ENCODE results near the gene BRD3. TPM values are rescaled to one million over a fixed set of nuclear protein-coding genes. Genes with fewer than 3 reads are reported as not detected.
"Not testable (repeated sequence)": the region's sequence is repeated elsewhere in the genome, so short reads cannot be mapped to it uniquely, and the experiment has no call there.

The BRD3 gene
- polyA plus RNA-seq, 1 donor (not counting 4 experiments of a cell fraction or from before 2014, with no cell fraction given): 3.3 TPM

GRCh38 chr9:134073500-134073899, 5.7 kb upstream of the BRD3 start:
- H3K27ac ChIP-seq (ENCODE audit: control insufficient read depth, insufficient read depth, low read length): no peak overlapping the region
- TF ChIP-seq CTCF (optimal IDR thresholded peaks at IDR 0.05 in 1 of 3, IDR thresholded peaks at IDR 0.05 in 1 of 3, conservative IDR thresholded peaks at IDR 0.05 in 1 of 3; ENCODE audit: extremely low read depth in 1 of 3, insufficient read depth in 2 of 3, low read length in 3 of 3) (no peak), EZH2 (IDR thresholded peaks at IDR 0.05; ENCODE audit: low read length) (no peak)
- peaks cover 2% of the 10 kb centered on the region for H3K9me3 ChIP-seq (ENCODE audit: control insufficient read depth, low read depth, low read length)
- H4K20me1 ChIP-seq (ENCODE audit: control insufficient read depth, extremely low read depth, insufficient read depth, low read length): no peaks in the 10 kb centered on the region
- DNase-seq (ENCODE audit: low read depth, low spot score): no peak
- no peaks in the 10 kb centered on the region for H3K79me2 ChIP-seq (ENCODE audit: control insufficient read depth, insufficient read depth, low read length)
- no peaks in the 10 kb centered on the region for H3K9me1 ChIP-seq (ENCODE audit: control insufficient read depth, extremely low read depth, insufficient read depth, low read length)
- peaks cover 22% of the 10 kb centered on the region for H3K27me3 ChIP-seq (ENCODE audit: control insufficient read depth, extremely low read depth, insufficient read depth, low read length)
- no peak for FAIRE-seq
- no peak overlapping the region for H3K4me2 ChIP-seq (ENCODE audit: control insufficient read depth, extremely low read depth, insufficient read depth, low read depth, low read length)
- H3K9ac ChIP-seq (ENCODE audit: control insufficient read depth, extremely low read depth, insufficient read depth, low read length): no peak overlapping the region
- H3K4me1 ChIP-seq (ENCODE audit: control insufficient read depth, extremely low read depth, insufficient read depth, low read length): peaks cover 7% of the 10 kb centered on the region
- H2AFZ ChIP-seq (ENCODE audit: control insufficient read depth, low read length): no peak overlapping the region
- dilution Hi-C loops (cut with MboI; ENCODE audit: extremely low pct_ligation_motif_present, low sequenced_read_pairs): no loop called here
- H3K4me3 ChIP-seq (ENCODE audit: control insufficient read depth in 2 of 3, extremely low read depth in 1 of 3, insufficient read depth in 2 of 3, low read depth in 1 of 3, low read length in 3 of 3): no peak overlapping the region
- no peaks in the 10 kb centered on the region for H3K36me3 ChIP-seq (ENCODE audit: control insufficient read depth in 2 of 2, extremely low read depth in 1 of 2, insufficient read depth in 2 of 2, low read length in 2 of 2)

GRCh38 chr9:134072683-134073082, 4.9 kb upstream of the BRD3 start:
- H3K9ac ChIP-seq (ENCODE audit: control insufficient read depth, extremely low read depth, insufficient read depth, low read length); H3K9me1 ChIP-seq (ENCODE audit: control insufficient read depth, extremely low read depth, insufficient read depth, low read length); DNase-seq (ENCODE audit: low read depth, low spot score); H3K4me3 ChIP-seq (ENCODE audit: control insufficient read depth in 2 of 3, extremely low read depth in 1 of 3, insufficient read depth in 2 of 3, low read depth in 1 of 3, low read length in 3 of 3); H3K36me3 ChIP-seq (ENCODE audit: control insufficient read depth in 2 of 2, extremely low read depth in 1 of 2, insufficient read depth in 2 of 2, low read length in 2 of 2); FAIRE-seq; H3K4me2 ChIP-seq (ENCODE audit: control insufficient read depth, extremely low read depth, insufficient read depth, low read depth, low read length); dilution Hi-C loops (cut with MboI; ENCODE audit: extremely low pct_ligation_motif_present, low sequenced_read_pairs); H2AFZ ChIP-seq (ENCODE audit: control insufficient read depth, low read length); H3K27ac ChIP-seq (ENCODE audit: control insufficient read depth, insufficient read depth, low read length); H3K9me3 ChIP-seq (ENCODE audit: control insufficient read depth, low read depth, low read length); H4K20me1 ChIP-seq (ENCODE audit: control insufficient read depth, extremely low read depth, insufficient read depth, low read length); H3K79me2 ChIP-seq (ENCODE audit: control insufficient read depth, insufficient read depth, low read length); H3K4me1 ChIP-seq (ENCODE audit: control insufficient read depth, extremely low read depth, insufficient read depth, low read length): not testable (repeated sequence)
- H3K27me3 ChIP-seq (ENCODE audit: control insufficient read depth, extremely low read depth, insufficient read depth, low read length): peaks cover 22% of the 10 kb centered on the region

- dilution Hi-C loops (cut with MboI; ENCODE audit: extremely low pct_ligation_motif_present, low sequenced_read_pairs): no loop called here
These were observed 3.3 kb upstream of the BRD3 start for GRCh38 chr9:134071149-134071548.

More at GRCh38 chr9:134071149-134071548, 3.3 kb upstream of the BRD3 start:
- Histone ChIP-seq H3K27ac (ENCODE audit: control insufficient read depth, insufficient read depth, low read length) (no peak overlapping the region), H3K79me2 (ENCODE audit: control insufficient read depth, insufficient read depth, low read length) (peaks cover 9% of the 10 kb centered on the region), H3K36me3 (ENCODE audit: control insufficient read depth in 2 of 2, extremely low read depth in 1 of 2, insufficient read depth in 2 of 2, low read length in 2 of 2) (no peaks in the 10 kb centered on the region), H4K20me1 (ENCODE audit: control insufficient read depth, extremely low read depth, insufficient read depth, low read length) (no peaks in the 10 kb centered on the region), H2AFZ (ENCODE audit: control insufficient read depth, low read length) (no peak overlapping the region), H3K4me2 (ENCODE audit: control insufficient read depth, extremely low read depth, insufficient read depth, low read depth, low read length) (no peak overlapping the region), H3K27me3 (ENCODE audit: control insufficient read depth, extremely low read depth, insufficient read depth, low read length) (peaks cover 22% of the 10 kb centered on the region), H3K9me3 (ENCODE audit: control insufficient read depth, low read depth, low read length) (no peaks in the 10 kb centered on the region), H3K9me1 (ENCODE audit: control insufficient read depth, extremely low read depth, insufficient read depth, low read length) (no peaks in the 10 kb centered on the region), H3K4me1 (ENCODE audit: control insufficient read depth, extremely low read depth, insufficient read depth, low read length) (peaks cover 12% of the 10 kb centered on the region), H3K4me3 (ENCODE audit: control insufficient read depth in 2 of 3, extremely low read depth in 1 of 3, insufficient read depth in 2 of 3, low read depth in 1 of 3, low read length in 3 of 3) (no peak overlapping the region), H3K9ac (ENCODE audit: control insufficient read depth, extremely low read depth, insufficient read depth, low read length) (no peak overlapping the region)
- TF ChIP-seq CTCF (optimal IDR thresholded peaks at IDR 0.05 in 1 of 3, IDR thresholded peaks at IDR 0.05 in 1 of 3, conservative IDR thresholded peaks at IDR 0.05 in 1 of 3; ENCODE audit: extremely low read depth in 1 of 3, insufficient read depth in 2 of 3, low read length in 3 of 3) (no peak), EZH2 (IDR thresholded peaks at IDR 0.05; ENCODE audit: low read length) (no peak)
- DNase-seq (ENCODE audit: low read depth, low spot score): no peak
- no peak for FAIRE-seq
